ENCODE data around the gene PRPSAP2.

DNA sequence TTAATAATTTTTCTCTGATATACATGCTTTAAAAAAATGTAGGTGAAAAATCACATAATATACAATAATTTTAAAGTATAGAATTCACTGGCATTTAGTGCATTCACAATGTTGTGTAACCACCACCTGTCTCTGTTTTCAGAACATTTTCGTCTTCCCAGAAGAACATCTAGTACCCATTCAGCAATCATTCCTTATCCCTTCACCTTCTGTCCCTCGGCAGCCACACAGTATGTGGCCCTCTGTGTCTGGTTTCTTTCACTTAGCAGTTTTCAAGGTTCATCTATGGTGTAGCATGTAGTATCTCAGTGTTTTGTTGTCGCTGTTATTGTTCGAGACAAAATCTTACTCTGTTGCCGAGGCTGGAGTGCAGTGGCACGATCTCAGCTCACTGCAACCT is 33.6 kb downstream of the PRPSAP2 start:
- no peak for TF ChIP-seq EZH2 (IDR thresholded peaks at IDR 0.05; ENCODE audit: borderline replicate concordance, insufficient read depth, low read length, poor library complexity, severe bottlenecking)
- TF ChIP-seq, protein P1, sequence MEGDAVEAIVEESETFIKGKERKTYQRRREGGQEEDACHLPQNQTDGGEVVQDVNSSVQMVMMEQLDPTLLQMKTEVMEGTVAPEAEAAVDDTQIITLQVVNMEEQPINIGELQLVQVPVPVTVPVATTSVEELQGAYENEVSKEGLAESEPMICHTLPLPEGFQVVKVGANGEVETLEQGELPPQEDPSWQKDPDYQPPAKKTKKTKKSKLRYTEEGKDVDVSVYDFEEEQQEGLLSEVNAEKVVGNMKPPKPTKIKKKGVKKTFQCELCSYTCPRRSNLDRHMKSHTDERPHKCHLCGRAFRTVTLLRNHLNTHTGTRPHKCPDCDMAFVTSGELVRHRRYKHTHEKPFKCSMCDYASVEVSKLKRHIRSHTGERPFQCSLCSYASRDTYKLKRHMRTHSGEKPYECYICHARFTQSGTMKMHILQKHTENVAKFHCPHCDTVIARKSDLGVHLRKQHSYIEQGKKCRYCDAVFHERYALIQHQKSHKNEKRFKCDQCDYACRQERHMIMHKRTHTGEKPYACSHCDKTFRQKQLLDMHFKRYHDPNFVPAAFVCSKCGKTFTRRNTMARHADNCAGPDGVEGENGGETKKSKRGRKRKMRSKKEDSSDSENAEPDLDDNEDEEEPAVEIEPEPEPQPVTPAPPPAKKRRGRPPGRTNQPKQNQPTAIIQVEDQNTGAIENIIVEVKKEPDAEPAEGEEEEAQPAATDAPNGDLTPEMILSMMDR (IDR thresholded peaks at IDR 0.05; ENCODE audit: poor library complexity, severe bottlenecking): no peak
- TF ChIP-seq MXI1 (conservative IDR thresholded peaks at IDR 0.05; ENCODE audit: poor library complexity, severe bottlenecking): no peak
- no peak for TF ChIP-seq EP300 (conservative IDR thresholded peaks at IDR 0.05; ENCODE audit: poor library complexity, severe bottlenecking)

All from neural cell (in vitro differentiated cells).